HCT116 (cell line): ENCODE data around the gene UGT1A7. TPM values are rescaled to one million over a fixed set of nuclear protein-coding genes. Genes with fewer than 3 reads are reported as not detected.

Experiments
- ATAC-seq: fragments of 200-7000 bp; cut with Tn5 transposase; 2 replicates; pipeline ENCODE4 v1.9.1; 2020; ENCODE audit warnings: mild to moderate bottlenecking, moderate library complexity
- BruUV-seq: library from RNA; stranded (reverse); fragments of 400-500 nt; replicated peaks from 2 replicates; lab custom pipeline; 2021; lab: Mats Ljungman, UMichigan
- CTCF ChIA-PET: fragments of 300-600 bp; sonication (Branson Sonifier 250); formaldehyde crosslinking; loops from one replicate; lab custom pipeline; 2021; ENCODE audit warnings: antibody characterized with exemption; lab: Charles Lee
- POLR2A ChIA-PET: fragments of 300-600, 350-600 bp; sonication (Branson Sonifier 250); formaldehyde crosslinking; loops from one replicate; lab custom pipeline; 2021; ENCODE audit warnings: antibody characterized with exemption; lab: Charles Lee
- RAD21 ChIA-PET, 2 experiments: fragments of 300-600 bp; sonication (Branson Sonifier 250); formaldehyde crosslinking; loops; one replicate each; lab custom pipeline; 2023; ENCODE audit warnings: low total read pairs in 2 of 2; ENCODE audit not compliant: uncharacterized antibody in 2 of 2, unreplicated experiment in 2 of 2, low non-redundant PET in 1 of 2; lab: Charles Lee
- DNase-seq: peaks from one replicate; pipeline ENCODE4 v3.0.0-alpha.2; 2010; ENCODE audit warnings: low read depth, low spot score
- H2AFZ ChIP-seq: fragments of 200-600 bp; shearing (Covaris generic), sonication (generic); 2 replicates; pipeline ENCODE4 v1.6.1; 2017; ENCODE audit warnings: low read depth, mixed run types, mixed read lengths, antibody characterized with exemption, low read length; ENCODE audit not compliant: poor library complexity, severe bottlenecking
- H3K27ac ChIP-seq: 2 replicates; pipeline ENCODE4 v1.5.1; 2012; ENCODE audit warnings: low read depth, low read length
- H3K27me3 ChIP-seq: fragments of 200-600 bp; sonication (generic); 2 replicates; pipeline ENCODE4 v1.6.1; 2016; ENCODE audit warnings: mixed run types, low read length, mixed read lengths; ENCODE audit not compliant: insufficient read depth
- H3K36me3 ChIP-seq, 2 experiments: fragments of 200-500 bp in 1 of 2; fragments of 200-600 bp in 1 of 2; sonication (Bioruptor generic) in 1 of 2; sonication (generic) in 1 of 2; 2 replicates each; pipeline versions ENCODE4 v1.5.1 to v1.6.1; 2014 to 2016; ENCODE audit warnings: low read length in 2 of 2, inconsistent platforms in 1 of 2, mixed read lengths in 1 of 2, mixed run types in 1 of 2; ENCODE audit not compliant: insufficient read depth in 2 of 2, control insufficient read depth in 1 of 2
- H3K4me1 ChIP-seq, 2 experiments: fragments of 200-600 bp in 1 of 2; sonication (generic) in 1 of 2; 2 replicates each; pipeline versions ENCODE4 v1.5.1 to v1.6.1; 2012 to 2017; ENCODE audit warnings: low read length in 2 of 2, inconsistent platforms in 1 of 2, mild to moderate bottlenecking in 1 of 2, mixed read lengths in 1 of 2, mixed run types in 1 of 2, moderate library complexity in 1 of 2; ENCODE audit not compliant: insufficient read depth in 2 of 2, control insufficient read depth in 1 of 2
- H3K4me2 ChIP-seq: fragments of 200-600 bp; sonication (generic); 2 replicates; pipeline ENCODE4 v1.6.1; 2017; ENCODE audit warnings: mixed run types, low read length, mixed read lengths
- H3K4me3 ChIP-seq, 2 experiments: fragments of 200-600 bp in 1 of 2; sonication (generic) in 1 of 2; replicated peaks in 1 of 2; 2 replicates each; pipeline ENCODE4 v1.5.1; 2011 to 2016; ENCODE audit warnings: low read length in 2 of 2, control low read depth in 1 of 2, low read depth in 1 of 2, mild to moderate bottlenecking in 1 of 2, mixed read lengths in 1 of 2, mixed run types in 1 of 2
- H3K79me2 ChIP-seq: fragments of 200-600 bp; sonication (generic); 2 replicates; pipeline ENCODE4 v1.6.1; 2017; ENCODE audit warnings: mild to moderate bottlenecking, mixed run types, low read length, moderate library complexity, mixed read lengths; ENCODE audit not compliant: insufficient read depth
- H3K9ac ChIP-seq: fragments of 200-600 bp; sonication (generic); 2 replicates; pipeline ENCODE4 v1.6.1; 2016; ENCODE audit warnings: low read length, mixed read lengths
- H3K9me2 ChIP-seq: fragments of 200-600 bp; sonication (generic), shearing (Covaris generic); 2 replicates; pipeline ENCODE4 v1.6.1; 2017; ENCODE audit warnings: mixed run types, mild to moderate bottlenecking, moderate library complexity; ENCODE audit not compliant: insufficient read depth
- H3K9me3 ChIP-seq, 2 experiments: fragments of 200-500 bp in 1 of 2; fragments of 200-600 bp in 1 of 2; sonication (Bioruptor generic) in 1 of 2; sonication (generic) in 1 of 2; 2 replicates each; pipeline ENCODE4 v1.6.1; 2014 to 2017; ENCODE audit warnings: low read length in 2 of 2, mixed read lengths in 2 of 2, inconsistent platforms in 1 of 2, low read depth in 1 of 2, mild to moderate bottlenecking in 1 of 2, mixed run types in 1 of 2, moderate library complexity in 1 of 2; ENCODE audit not compliant: control insufficient read depth in 1 of 2, insufficient read depth in 1 of 2
- H4K20me1 ChIP-seq: fragments of 200-600 bp; sonication (generic), shearing (Covaris generic); 2 replicates; pipeline ENCODE4 v1.6.1; 2017; ENCODE audit warnings: mixed run types, mild to moderate bottlenecking, moderate library complexity; ENCODE audit not compliant: insufficient read depth
- ELF1 ChIP-seq: IDR thresholded peaks from 2 replicates; pipeline ENCODE4 v1.6.1; 2012; ENCODE audit warnings: low read depth, borderline replicate concordance
- JUND ChIP-seq: IDR thresholded peaks from 2 replicates; pipeline ENCODE4 v1.6.1; 2012
- POLR2AphosphoS5 ChIP-seq: IDR thresholded peaks from 2 replicates; pipeline ENCODE4 v1.6.1; 2011; ENCODE audit warnings: mild to moderate bottlenecking, low read depth, low read length, moderate library complexity
- SIN3A ChIP-seq: IDR thresholded peaks from 2 replicates; pipeline ENCODE4 v1.6.1; 2012; ENCODE audit warnings: low read depth
- YY1 ChIP-seq: IDR thresholded peaks from 2 replicates; pipeline ENCODE4 v1.6.1; 2011; ENCODE audit warnings: low read length, low read depth, moderate library complexity, mild to moderate bottlenecking; ENCODE audit not compliant: insufficient replicate concordance; ENCODE audit errors: extremely low read depth
- intact Hi-C: fragments of 100-400 bp; cut with micrococcal nuclease; formaldehyde crosslinking; loops from 2 replicates; pipeline ENCODE4 v1.10.0; 2022
- total RNA-seq: library from RNA; stranded (reverse); gene quantifications from one replicate; pipeline ENCODE4 v1.2.1, GENCODE V29; 2021; ENCODE audit not compliant: unreplicated experiment
- TF ChIP-seq, protein P1 (sequence below): IDR thresholded peaks from 2 replicates; pipeline ENCODE4 v1.6.1; 2012; ENCODE audit warnings: low read depth
- TF ChIP-seq, protein P2 (sequence below), 3 experiments: fragments of 200-600 bp in 1 of 3; sonication (generic) in 1 of 3; IDR thresholded peaks in 2 of 3; conservative IDR thresholded peaks in 1 of 3; 2 replicates each; pipeline ENCODE4 v1.5.1; 2012 to 2017; ENCODE audit warnings: low read depth in 2 of 3, low read length in 2 of 3, antibody characterized with exemption in 1 of 3, borderline replicate concordance in 1 of 3, control low read depth in 1 of 3, mild to moderate bottlenecking in 1 of 3, mixed read lengths in 1 of 3, mixed run types in 1 of 3, moderate library complexity in 1 of 3; ENCODE audit not compliant: insufficient read depth in 1 of 3

The UGT1A7 gene
- total RNA-seq, 1 experiment from 2014 or later = not detected

DNA sequence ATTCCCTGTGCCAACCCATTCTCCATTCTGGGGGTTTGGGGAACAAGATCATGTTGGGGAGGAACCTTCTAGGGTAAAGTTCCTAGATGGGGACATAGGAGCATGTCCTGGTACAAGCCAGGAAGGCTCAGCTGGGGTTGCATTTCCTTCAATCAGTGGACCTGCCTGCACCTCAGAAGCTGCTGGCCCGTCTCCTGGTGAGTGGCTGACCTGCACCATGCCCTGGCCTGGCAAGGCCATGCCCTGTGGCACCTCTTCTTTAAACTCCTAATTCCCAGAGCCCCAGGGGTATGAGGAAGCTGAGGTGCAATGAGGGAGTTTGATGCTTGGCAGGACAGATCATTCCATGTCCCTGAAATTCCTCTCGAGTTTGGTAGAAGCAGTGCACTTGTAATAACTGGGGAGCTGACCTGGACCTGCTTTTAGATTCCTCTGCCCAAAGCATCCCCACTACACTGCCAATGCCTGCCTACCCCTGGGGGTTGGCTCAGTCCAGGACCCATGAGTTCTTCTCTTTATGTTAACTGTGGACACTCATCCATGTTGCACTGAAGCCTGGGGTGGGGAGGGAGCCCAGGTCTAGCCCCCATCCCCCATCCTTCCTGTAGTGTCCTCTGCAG is 121.7 kb downstream of the UGT1A7 start:
- H4K20me1 ChIP-seq = no peaks in the 10 kb centered on the region
- BruUV-seq = no TSS peak
- H3K4me1 ChIP-seq = peaks cover 5 to 9% of the 10 kb centered on the region in 2 experiments; a peak in 3 of 4 replicates
- ChIA-PET POLR2A (no interaction called here), RAD21 (no interaction called here), CTCF (no interaction called here)
- no peak overlapping the region for H3K4me2 ChIP-seq
- ATAC-seq (no peak), DNase-seq (no peak)
- H3K9me2 ChIP-seq = no peaks in the 10 kb centered on the region
- no peaks in the 10 kb centered on the region for H3K36me3 ChIP-seq
- no peaks in the 10 kb centered on the region for H3K79me2 ChIP-seq
- intact Hi-C loops = no loop called here
- H3K4me3 ChIP-seq = no peak overlapping the region
- no peak overlapping the region for H3K27ac ChIP-seq
- no peaks in the 10 kb centered on the region for H3K27me3 ChIP-seq
- TF ChIP-seq POLR2AphosphoS5 (no peak), YY1 (no peak), SIN3A (no peak), ELF1 (no peak), JUND (no peak)
- TF ChIP-seq, protein P1, sequence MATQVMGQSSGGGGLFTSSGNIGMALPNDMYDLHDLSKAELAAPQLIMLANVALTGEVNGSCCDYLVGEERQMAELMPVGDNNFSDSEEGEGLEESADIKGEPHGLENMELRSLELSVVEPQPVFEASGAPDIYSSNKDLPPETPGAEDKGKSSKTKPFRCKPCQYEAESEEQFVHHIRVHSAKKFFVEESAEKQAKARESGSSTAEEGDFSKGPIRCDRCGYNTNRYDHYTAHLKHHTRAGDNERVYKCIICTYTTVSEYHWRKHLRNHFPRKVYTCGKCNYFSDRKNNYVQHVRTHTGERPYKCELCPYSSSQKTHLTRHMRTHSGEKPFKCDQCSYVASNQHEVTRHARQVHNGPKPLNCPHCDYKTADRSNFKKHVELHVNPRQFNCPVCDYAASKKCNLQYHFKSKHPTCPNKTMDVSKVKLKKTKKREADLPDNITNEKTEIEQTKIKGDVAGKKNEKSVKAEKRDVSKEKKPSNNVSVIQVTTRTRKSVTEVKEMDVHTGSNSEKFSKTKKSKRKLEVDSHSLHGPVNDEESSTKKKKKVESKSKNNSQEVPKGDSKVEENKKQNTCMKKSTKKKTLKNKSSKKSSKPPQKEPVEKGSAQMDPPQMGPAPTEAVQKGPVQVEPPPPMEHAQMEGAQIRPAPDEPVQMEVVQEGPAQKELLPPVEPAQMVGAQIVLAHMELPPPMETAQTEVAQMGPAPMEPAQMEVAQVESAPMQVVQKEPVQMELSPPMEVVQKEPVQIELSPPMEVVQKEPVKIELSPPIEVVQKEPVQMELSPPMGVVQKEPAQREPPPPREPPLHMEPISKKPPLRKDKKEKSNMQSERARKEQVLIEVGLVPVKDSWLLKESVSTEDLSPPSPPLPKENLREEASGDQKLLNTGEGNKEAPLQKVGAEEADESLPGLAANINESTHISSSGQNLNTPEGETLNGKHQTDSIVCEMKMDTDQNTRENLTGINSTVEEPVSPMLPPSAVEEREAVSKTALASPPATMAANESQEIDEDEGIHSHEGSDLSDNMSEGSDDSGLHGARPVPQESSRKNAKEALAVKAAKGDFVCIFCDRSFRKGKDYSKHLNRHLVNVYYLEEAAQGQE = no peak
- TF ChIP-seq, protein P2, sequence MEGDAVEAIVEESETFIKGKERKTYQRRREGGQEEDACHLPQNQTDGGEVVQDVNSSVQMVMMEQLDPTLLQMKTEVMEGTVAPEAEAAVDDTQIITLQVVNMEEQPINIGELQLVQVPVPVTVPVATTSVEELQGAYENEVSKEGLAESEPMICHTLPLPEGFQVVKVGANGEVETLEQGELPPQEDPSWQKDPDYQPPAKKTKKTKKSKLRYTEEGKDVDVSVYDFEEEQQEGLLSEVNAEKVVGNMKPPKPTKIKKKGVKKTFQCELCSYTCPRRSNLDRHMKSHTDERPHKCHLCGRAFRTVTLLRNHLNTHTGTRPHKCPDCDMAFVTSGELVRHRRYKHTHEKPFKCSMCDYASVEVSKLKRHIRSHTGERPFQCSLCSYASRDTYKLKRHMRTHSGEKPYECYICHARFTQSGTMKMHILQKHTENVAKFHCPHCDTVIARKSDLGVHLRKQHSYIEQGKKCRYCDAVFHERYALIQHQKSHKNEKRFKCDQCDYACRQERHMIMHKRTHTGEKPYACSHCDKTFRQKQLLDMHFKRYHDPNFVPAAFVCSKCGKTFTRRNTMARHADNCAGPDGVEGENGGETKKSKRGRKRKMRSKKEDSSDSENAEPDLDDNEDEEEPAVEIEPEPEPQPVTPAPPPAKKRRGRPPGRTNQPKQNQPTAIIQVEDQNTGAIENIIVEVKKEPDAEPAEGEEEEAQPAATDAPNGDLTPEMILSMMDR (IDR thresholded peaks at IDR 0.05 in 2 of 3, conservative IDR thresholded peaks at IDR 0.05 in 1 of 3; ENCODE audit: borderline replicate concordance in 1 of 3, insufficient read depth in 1 of 3, low read depth in 2 of 3, low read length in 2 of 3) = no peak
- no peak overlapping the region for H3K9ac ChIP-seq
- no peak overlapping the region for H2AFZ ChIP-seq
- H3K9me3 ChIP-seq = no peaks in the 10 kb centered on the region
